NT2/D1 (cell line): ENCODE measurements around the gene HOXB8.

Source experiments
- DNase-seq: peaks from one replicate; pipeline ENCODE4 v3.0.0-alpha.2; 2011; ENCODE audit warnings: low read depth, low spot score
- H3K27me3 ChIP-seq: 2 replicates; pipeline ENCODE4 v1.6.0; 2011; ENCODE audit warnings: mild to moderate bottlenecking; ENCODE audit not compliant: insufficient read length, insufficient read depth
- H3K36me3 ChIP-seq: 2 replicates; pipeline ENCODE4 v1.6.1; 2011; ENCODE audit warnings: mild to moderate bottlenecking, low read length, mixed read lengths; ENCODE audit not compliant: insufficient read depth, insufficient read length
- H3K4me1 ChIP-seq: 2 replicates; pipeline ENCODE4 v1.5.1; 2011; ENCODE audit not compliant: insufficient read depth, insufficient read length
- H3K4me3 ChIP-seq: 2 replicates; pipeline ENCODE4 v1.5.1; 2011; ENCODE audit warnings: low read depth; ENCODE audit not compliant: insufficient read length
- H3K9ac ChIP-seq: 2 replicates; pipeline ENCODE4 v1.6.0; 2011; ENCODE audit warnings: low read depth; ENCODE audit not compliant: insufficient read length
- H3K9me3 ChIP-seq: 2 replicates; pipeline ENCODE4 v1.5.1; 2011; ENCODE audit warnings: mild to moderate bottlenecking, low read length; ENCODE audit not compliant: insufficient read depth
- SUZ12 ChIP-seq: IDR thresholded peaks from 2 replicates; pipeline ENCODE4 v1.6.1; 2011; ENCODE audit not compliant: insufficient read length, insufficient read depth; ENCODE audit errors: extremely low read depth
- YY1 ChIP-seq: IDR thresholded peaks from 2 replicates; pipeline ENCODE4 v1.6.1; 2011; ENCODE audit not compliant: insufficient read length, insufficient read depth
- ZNF274 ChIP-seq: IDR thresholded peaks from 2 replicates; pipeline ENCODE4 v1.6.1; 2011; ENCODE audit warnings: mild to moderate bottlenecking, low read depth, low read length

The HOXB8 gene

GRCh38 chr17:48613862-48614694, 1.0 kb downstream of the HOXB8 start:
- no peaks in the 10 kb centered on the region for H3K9me3 ChIP-seq
- TF ChIP-seq SUZ12 (peak; percentile 85), YY1 (no peak)
- H3K9ac ChIP-seq, result peak overlapping the region; percentile 50
- no peaks in the 10 kb centered on the region for H3K36me3 ChIP-seq
- peaks cover 99% of the 10 kb centered on the region for H3K27me3 ChIP-seq
- peak overlapping the region; percentile 15 for H3K4me3 ChIP-seq
- peaks cover 11% of the 10 kb centered on the region for H3K4me1 ChIP-seq
- no peak for DNase-seq

DNA sequence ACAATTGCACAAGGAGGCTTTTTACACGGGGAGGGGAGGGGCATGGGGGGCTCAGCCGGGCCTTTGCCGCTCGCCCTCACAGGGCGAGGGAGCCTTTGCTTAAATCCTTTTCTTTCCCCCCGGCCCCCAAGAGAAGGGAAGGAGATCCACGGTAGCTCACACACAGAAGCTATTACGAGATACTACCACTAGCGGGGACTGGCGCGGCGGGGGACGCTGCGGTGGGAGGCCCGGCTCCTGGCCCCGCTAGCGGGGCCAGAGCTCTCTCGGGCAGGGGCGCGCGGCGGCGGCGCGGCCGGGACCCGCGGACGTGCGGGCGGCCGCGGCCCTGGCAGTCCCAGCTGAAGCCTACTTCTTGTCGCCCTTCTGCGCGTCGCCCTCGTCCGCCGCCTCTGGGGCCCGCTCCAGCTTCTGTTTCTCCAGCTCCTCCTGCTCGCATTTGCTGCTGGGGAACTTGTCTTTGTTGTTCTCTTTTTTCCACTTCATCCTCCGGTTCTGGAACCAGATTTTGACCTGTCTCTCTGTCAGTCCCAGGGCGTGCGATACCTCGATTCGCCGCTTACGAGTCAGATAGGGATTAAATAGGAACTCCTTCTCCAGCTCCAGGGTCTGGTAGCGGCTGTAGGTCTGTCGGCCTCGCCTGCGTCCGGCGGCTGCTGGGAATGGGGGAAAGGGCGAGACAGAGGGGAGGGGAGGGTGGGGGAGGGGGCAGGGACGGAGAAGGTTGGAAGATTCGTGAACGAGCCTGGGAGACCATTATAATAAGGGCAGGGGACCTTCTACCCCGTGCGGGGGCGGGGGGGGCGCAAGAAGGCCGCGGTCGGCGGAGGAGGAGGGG, 2.0 kb downstream of the HOXB8 start:
- Histone ChIP-seq H3K9ac (no peak overlapping the region), H3K4me3 (peak overlapping the region; percentile 15), H3K4me1 (peaks cover 10% of the 10 kb centered on the region), H3K36me3 (no peaks in the 10 kb centered on the region), H3K9me3 (no peaks in the 10 kb centered on the region), H3K27me3 (peaks cover 98% of the 10 kb centered on the region)
- DNase-seq, result no peak
- no peak for TF ChIP-seq ZNF274
- TF ChIP-seq YY1, result no peak
- TF ChIP-seq SUZ12, result no peak

GRCh38 chr17:48612456-48612853, 2.6 kb downstream of the HOXB8 start:
- no peak for TF ChIP-seq ZNF274
- no peak for TF ChIP-seq SUZ12
- no peak for TF ChIP-seq YY1
- no peak for DNase-seq
- H3K27me3 ChIP-seq, result peaks cover 98% of the 10 kb centered on the region
- H3K4me1 ChIP-seq, result peaks cover 5% of the 10 kb centered on the region
- H3K9me3 ChIP-seq, result no peaks in the 10 kb centered on the region
- H3K9ac ChIP-seq, result no peak overlapping the region
- H3K4me3 ChIP-seq, result no peak overlapping the region
- no peaks in the 10 kb centered on the region for H3K36me3 ChIP-seq

DNA sequence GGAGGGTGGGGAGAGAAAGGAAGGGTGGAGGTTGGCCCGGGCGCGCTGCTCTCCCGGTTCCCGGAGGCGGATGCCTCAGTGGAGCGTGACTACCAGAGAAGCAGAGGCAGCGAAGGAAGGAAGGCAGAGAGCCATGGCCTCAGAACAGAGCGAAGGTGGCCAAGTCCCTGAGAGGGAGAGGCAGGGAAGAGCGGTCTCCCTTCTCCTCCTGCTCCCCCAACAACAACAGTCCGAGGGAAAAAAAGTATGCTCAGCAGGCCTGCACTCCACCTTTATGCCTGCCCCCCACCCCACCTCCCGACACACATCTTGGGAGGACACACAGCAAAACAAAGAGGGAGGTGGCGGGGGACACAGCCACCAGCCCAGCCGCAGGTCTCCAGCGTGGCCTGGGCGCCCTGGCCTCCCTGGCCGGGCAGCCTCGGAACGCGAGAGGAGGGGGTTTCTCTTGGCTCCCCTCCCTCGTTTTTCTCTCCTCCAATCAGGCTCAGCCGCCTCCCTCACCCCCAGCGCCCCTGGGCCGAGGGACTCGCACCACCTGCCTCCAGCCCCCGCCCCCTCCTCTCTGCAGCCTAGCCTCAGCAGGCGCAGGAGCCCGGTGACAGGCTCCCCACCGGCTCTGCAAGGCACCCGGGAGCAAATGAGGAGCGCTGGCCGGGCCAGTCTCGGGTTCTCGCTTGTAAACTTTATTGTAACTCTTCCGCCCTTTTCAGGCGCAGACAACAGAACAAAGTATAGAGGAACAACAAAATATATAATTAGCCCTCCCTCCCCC, 3.2 kb downstream of the HOXB8 start:
- no peak for DNase-seq
- Histone ChIP-seq H3K9ac (peak overlapping the region; percentile 32), H3K36me3 (no peaks in the 10 kb centered on the region), H3K9me3 (no peaks in the 10 kb centered on the region), H3K4me3 (no peak overlapping the region), H3K27me3 (peaks cover 98% of the 10 kb centered on the region), H3K4me1 (peaks cover 5% of the 10 kb centered on the region)
- TF ChIP-seq SUZ12, result peak; percentile 85
- TF ChIP-seq ZNF274, result no peak

- peaks cover 5% of the 10 kb centered on the region for H3K4me1 ChIP-seq
Observed at GRCh38 chr17:48611213-48611612, 3.9 kb downstream of the HOXB8 start.

DNA sequence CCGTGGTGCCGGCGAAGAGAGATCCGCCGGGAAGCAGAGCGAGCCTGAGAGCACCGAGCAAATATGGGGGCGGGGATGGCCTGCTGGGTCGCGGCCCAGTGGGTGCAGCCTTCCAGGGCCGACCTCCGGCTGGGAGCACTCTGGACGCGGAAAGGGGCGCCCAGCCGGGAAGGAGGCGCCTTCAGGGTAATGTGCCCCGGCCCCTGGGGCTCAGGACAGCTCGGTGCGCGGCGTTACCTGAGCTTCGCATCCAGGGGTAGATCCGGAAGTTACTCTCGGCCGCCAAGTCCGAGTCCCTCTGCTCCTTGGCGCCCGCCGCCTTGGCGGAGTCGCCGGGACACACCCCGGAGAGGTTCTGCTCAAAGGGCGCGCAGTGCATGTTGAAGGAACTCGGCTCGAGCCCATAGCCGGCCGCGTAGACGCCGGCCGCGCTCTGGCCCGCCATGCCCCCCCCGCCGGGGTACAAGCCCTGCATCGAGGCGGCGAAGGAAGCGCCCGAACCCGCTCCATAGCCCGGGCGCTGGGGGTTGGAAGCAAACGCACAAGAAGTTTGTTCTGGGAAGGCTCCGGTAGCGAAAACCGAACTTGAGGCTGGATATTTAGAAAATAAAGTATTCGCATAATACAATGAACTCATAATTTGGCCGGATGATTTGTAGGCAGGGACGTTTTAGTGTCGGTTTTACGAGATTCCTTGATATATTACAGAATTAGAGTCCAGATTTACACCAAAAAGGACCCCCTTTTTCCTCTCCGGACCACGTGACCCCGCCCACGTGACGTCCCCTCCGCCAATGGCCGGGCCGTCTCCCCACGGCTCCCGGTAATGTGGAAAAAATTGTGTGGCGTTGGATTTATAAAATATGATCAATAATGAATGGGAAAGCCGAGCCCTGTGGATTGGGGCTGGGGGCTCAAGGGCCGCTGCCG, 4.5 kb downstream of the HOXB8 start, which contains the start of gene HOXB7:
Gene HOXB7, minus strand, starts transcription at position 736 of the 930 bp plus-strand sequence. Its CDS starts 99 bp downstream, at position 637.
- no peaks in the 10 kb centered on the region for H3K36me3 ChIP-seq
- peaks cover 98% of the 10 kb centered on the region for H3K27me3 ChIP-seq
- H3K4me3 ChIP-seq, result peak within 1 kb of the TSS; percentile 46
- DNase-seq, result no peak
- TF ChIP-seq SUZ12 (peak; percentile 92), ZNF274 (no peak)
- H3K9ac ChIP-seq, result peak within 1 kb of the TSS; percentile 50
- H3K9me3 ChIP-seq, result no peaks in the 10 kb centered on the region
- H3K4me1 ChIP-seq, result peaks cover 5% of the 10 kb centered on the region

More at GRCh38 chr17:48611213-48611612, 3.9 kb downstream of the HOXB8 start:
- Histone ChIP-seq H3K36me3 (no peaks in the 10 kb centered on the region), H3K4me3 (peak overlapping the region; percentile 46), H3K27me3 (peaks cover 98% of the 10 kb centered on the region), H3K9ac (no peak overlapping the region), H3K9me3 (no peaks in the 10 kb centered on the region)
- no peak for TF ChIP-seq ZNF274
- TF ChIP-seq SUZ12, result no peak
- no peak for TF ChIP-seq YY1
- no peak for DNase-seq
